Heart left ventricle (tissue), 16 donors: ENCODE results near the gene TPRG1L. TPM values are rescaled to one million over a fixed set of nuclear protein-coding genes. Genes with fewer than 3 reads are reported as not detected.

ENCODE experiments used
- ATAC-seq, 4 donors: fragments of 200-7000 bp; cut with Tn5 transposase; one replicate each; pipeline ENCODE4 v1.9.1; 2020 to 2022; ENCODE audit warnings: moderate library complexity in 4 of 4, mild to moderate bottlenecking in 3 of 4, moderate number of reproducible peaks in 1 of 4
- DNase-seq, 5 donors: peaks; one replicate each; pipeline ENCODE4 v3.0.0-alpha.2; 2020
- H3K27ac ChIP-seq, 12 donors: fragments of 200-600 bp; sonication (generic) in 4 of 12; one replicate each; pipeline versions ENCODE4 v1.5.0 to v1.8.0; 2016 to 2022; ENCODE audit warnings: mild to moderate bottlenecking in 2 of 12
- H3K27me3 ChIP-seq, 9 donors: fragments of 200-600 bp; sonication (generic) in 2 of 9; one replicate each; pipeline versions ENCODE4 v1.5.1 to v1.8.0; 2016 to 2022; ENCODE audit warnings: mild to moderate bottlenecking in 3 of 9
- H3K36me3 ChIP-seq, 9 donors: fragments of 200-600 bp; sonication (generic) in 2 of 9; one replicate each; pipeline versions ENCODE4 v1.5.0 to v1.8.0; 2018 to 2022; ENCODE audit warnings: mild to moderate bottlenecking in 2 of 9
- H3K4me1 ChIP-seq, 12 donors: fragments of 200-600 bp; sonication (generic) in 4 of 12; one replicate each; pipeline versions ENCODE4 v1.5.0 to v1.8.0; 2016 to 2022; ENCODE audit warnings: mild to moderate bottlenecking in 3 of 12
- H3K4me3 ChIP-seq, 12 donors: fragments of 200-600 bp; sonication (generic) in 4 of 12; one replicate each; pipeline versions ENCODE4 v1.5.0 to v1.8.0; 2017 to 2022; ENCODE audit warnings: mild to moderate bottlenecking in 9 of 12, moderate library complexity in 4 of 12
- H3K9me3 ChIP-seq, 12 donors: fragments of 200-600 bp; sonication (generic) in 4 of 12; one replicate each; pipeline versions ENCODE4 v1.5.0 to v1.8.0; 2016 to 2022; ENCODE audit warnings: mild to moderate bottlenecking in 1 of 12
- CTCF ChIP-seq, 12 donors: fragments of 200-600 bp; sonication (generic) in 4 of 12; IDR thresholded peaks; one replicate each; pipeline versions ENCODE4 v1.5.0 to v1.8.0; 2018 to 2022; ENCODE audit warnings: antibody characterized with exemption in 12 of 12, mild to moderate bottlenecking in 5 of 12
- POLR2A ChIP-seq, 2 donors: fragments of 450-650 bp; IDR thresholded peaks; one replicate each; pipeline ENCODE4 v1.6.1; 2017; ENCODE audit warnings: antibody characterized with exemption in 2 of 2, mild to moderate bottlenecking in 2 of 2, moderate library complexity in 2 of 2
- WGBS, 4 donors: extraction: QIAGEN DNeasy Blood & Tissue Kit in 2 of 4; methylation state at CpG; one replicate each; pipeline versions ENCODE4 v1.1.5 to v1.1.7; 2013 to 2018; 5-methylcytosine and 5-hydroxymethylcytosine counted together
- intact Hi-C, 10 donors: fragments of 100-400 bp; cut with DNase I; formaldehyde crosslinking; loops; one replicate each; pipeline versions ENCODE4 v1.11.1 to v1.14.2; 2022
- polyA plus RNA-seq, 2 donors: library from polyadenylated mRNA; stranded (reverse); fragments of 200-250 nt; gene quantifications; one replicate each; pipeline ENCODE4 v1.2.3, GENCODE V29; 2013
- total RNA-seq, 9 donors: library from RNA; depleted of rRNA in 2 of 9; stranded (reverse); fragments of >200 nt in 2 of 9; fragmentation: NEBNext Ultra II Directional in 3 of 9; extraction: Animal tissue kit (Norgen Biotek cat#: 25700) in 3 of 9; gene quantifications; one replicate each; pipeline versions ENCODE4 v1.1.0 to v1.2.4, GENCODE V29; 2016 to 2023
- donor health status: ischemic (EF 13 %, LVEDD 7.1; RV severe dilation, severe dysfunction).
- donor health status: healthy with polysubstance abuse.
- donor health status: DM: no; HTN: yes; CAD: no.
- donor health status: DM: no; HTN: no; CAD: no.
- donor health status: ischemic (EF 25% LVEDD 6.9; RV normal size, moderate dysfunction).
- donor health status: ischemic (EF 25% LVEDD 5.7; RV mildly dilated, moderate dysfunction).
- donor health status: healthy.
- donor health status: DM: yes; HTN: yes; CAD: no.
- donor health status: ischemic (EF 35%, LVEDD 5.7; RV mildly dilated, moderate dysfunction).
- donor health status: nonischemic (EF 11% LVEDD 7.7; RV severe dilation, severe dysfunction).
- donor health status: DM: yes; HTN: yes; CAD: no.
- donor health status: PGD.
- donor health status: ischemic (EF 29% LVEDD 5.4; RV normal size, mild dysfunction).
- donor health status: nonischemic (EF 23%, LVEDD 6.1; RV moderate dilation, normal function).

TPRG1L gene
- total and polyA plus RNA-seq, 11 donors: 24.2 to 58.0 (median 48.8) TPM

GRCh38 chr1:3669421-3669821 lies 44.6 kb downstream of the TPRG1L start:
- ATAC-seq (peak in 2 of 4 donors; percentile 25 to 73), DNase-seq (peak in 4 of 5 donors; percentile 32 to 50 (median 44))
- WGBS, 4 donors: 55 to 82% (median 68%) methylated on average over 6 to 14 of the region's 14 CpGs
- intact Hi-C loops: no loop called here
- TF ChIP-seq POLR2A (IDR thresholded peaks at IDR 0.05) (peak in 1 of 2 donors; percentile 2), CTCF (IDR thresholded peaks at IDR 0.05) (no peak)
- Histone ChIP-seq H3K4me3 (peak overlapping the region in 8 of 12 donors; percentile 8 to 38 (median 28)), H3K27me3 (peaks cover 0 to 20% (median 0%) of the 10 kb centered on the region in 9 donors), H3K9me3 (no peaks in the 10 kb centered on the region), H3K4me1 (peaks cover 0 to 15% (median 7%) of the 10 kb centered on the region in 12 donors), H3K27ac (peak overlapping the region in 6 of 12 donors; percentile 1 to 70 (median 30)), H3K36me3 (no peaks in the 10 kb centered on the region)

DNA sequence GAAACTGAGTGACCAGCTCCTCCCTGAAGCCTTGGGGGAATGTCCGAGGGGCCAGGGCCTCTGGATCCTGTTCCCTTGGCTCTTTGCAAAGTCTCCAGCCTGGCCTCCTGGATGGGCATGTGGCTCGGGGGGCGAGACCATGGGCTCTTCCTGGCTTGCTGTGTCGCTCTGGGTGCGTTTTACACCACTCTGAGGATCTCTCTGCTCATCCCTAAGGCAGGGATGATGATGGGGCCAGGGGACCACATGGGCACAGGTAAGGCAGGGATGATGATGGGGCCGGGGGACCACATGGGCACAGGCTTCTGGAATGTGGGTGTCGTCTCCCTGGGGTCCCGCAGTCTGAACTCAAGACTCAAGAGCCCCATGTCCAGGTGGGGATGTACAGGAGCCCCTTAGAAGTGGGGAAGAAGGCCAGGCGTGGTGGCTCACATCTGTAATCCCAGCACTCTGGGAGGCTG lies 45.2 kb downstream of the TPRG1L start:
- intact Hi-C loops: no loop called here
- Histone ChIP-seq H3K4me1 (peaks cover 0 to 15% (median 7%) of the 10 kb centered on the region in 12 donors), H3K4me3 (no peak overlapping the region), H3K27me3 (peaks cover 0 to 22% (median 0%) of the 10 kb centered on the region in 9 donors), H3K27ac (no peak overlapping the region), H3K36me3 (no peaks in the 10 kb centered on the region), H3K9me3 (no peaks in the 10 kb centered on the region)
- WGBS, 4 donors: 84 to 93% (median 92%) methylated on average over 5 to 9 of the region's 9 CpGs
- no peak for TF ChIP-seq POLR2A (IDR thresholded peaks at IDR 0.05)
- no peak for TF ChIP-seq CTCF (IDR thresholded peaks at IDR 0.05)
- DNase-seq (peak in 3 of 5 donors; percentile 15 to 40 (median 22)), ATAC-seq (no peak)

DNA sequence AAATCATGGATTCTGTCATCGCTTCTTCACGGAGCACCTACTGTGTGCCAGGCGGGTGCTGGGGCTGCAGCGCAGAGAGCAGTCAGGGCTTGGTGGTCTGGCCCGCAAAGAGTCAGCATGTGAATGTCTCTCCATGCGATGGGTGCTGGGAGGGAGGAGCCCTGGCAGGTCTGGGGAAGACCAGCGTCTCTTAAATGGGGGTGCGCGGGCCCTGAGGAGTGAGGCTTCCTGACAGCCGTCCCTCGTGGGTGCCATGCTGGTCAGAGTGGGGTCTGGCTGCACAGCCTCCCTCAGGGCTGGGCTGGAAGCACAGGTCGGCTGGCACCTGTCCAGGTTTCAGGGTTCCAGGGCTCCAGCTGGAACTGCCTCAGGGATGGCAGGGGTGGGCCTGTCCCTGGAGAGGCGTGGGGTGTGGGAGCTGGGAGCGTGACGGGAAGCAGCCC lies 46.0 kb downstream of the TPRG1L start:
- H3K9me3 ChIP-seq: no peaks in the 10 kb centered on the region
- intact Hi-C loops: no loop called here
- H3K27me3 ChIP-seq: peaks cover 0 to 22% (median 0%) of the 10 kb centered on the region in 9 donors
- H3K4me3 ChIP-seq: no peak overlapping the region
- WGBS, 4 donors: 76 to 90% (median 87%) methylated on average over 9 to 15 of the region's 15 CpGs
- no peaks in the 10 kb centered on the region for H3K36me3 ChIP-seq
- no peak for ATAC-seq
- no peak overlapping the region for H3K27ac ChIP-seq
- TF ChIP-seq CTCF (IDR thresholded peaks at IDR 0.05) (no peak), POLR2A (IDR thresholded peaks at IDR 0.05) (no peak)
- H3K4me1 ChIP-seq: peaks cover 0 to 15% (median 7%) of the 10 kb centered on the region in 12 donors
- DNase-seq: peak in 3 of 5 donors; percentile 11 to 60 (median 32)

DNA sequence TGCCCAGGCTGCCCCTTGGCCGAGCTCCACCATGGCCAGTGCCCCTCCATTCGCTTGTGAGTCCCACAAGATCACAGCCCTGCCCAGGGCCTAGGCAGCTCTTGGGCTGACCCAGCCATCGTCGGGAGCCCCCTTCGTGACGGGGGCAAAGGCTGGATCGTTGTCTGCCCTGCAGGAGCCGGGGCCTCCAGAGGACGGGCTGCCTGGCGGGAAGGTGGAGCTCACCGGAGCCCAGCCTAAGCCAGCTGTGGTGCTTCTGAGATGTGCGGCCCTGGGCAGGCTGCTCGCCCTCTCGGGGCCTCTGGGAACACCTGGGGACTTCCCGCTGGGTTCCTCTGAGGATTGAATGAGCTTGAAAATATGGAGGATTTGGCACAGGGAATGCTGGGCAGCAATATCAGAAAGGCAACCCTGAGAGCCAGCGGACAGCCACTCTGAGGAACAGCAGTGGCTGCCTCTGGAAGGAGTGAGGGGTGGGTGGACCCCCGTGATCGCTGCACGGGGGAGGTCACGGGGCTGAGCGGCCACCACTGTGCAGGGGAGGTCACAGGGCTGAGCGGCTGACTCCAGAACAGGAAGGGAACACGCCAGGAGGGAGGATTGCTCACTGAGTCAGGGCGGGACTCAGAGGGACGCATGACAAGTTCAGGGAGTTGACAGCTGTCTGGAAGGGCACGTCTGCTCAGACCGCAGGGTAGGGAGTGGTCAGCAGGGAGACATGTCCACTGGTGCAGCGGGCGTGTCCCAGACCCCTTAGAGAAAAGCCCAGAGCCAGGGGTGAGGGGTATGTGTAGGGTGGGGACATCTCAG lies 46.8 kb downstream of the TPRG1L start:
- intact Hi-C loops: no loop called here
- H3K27me3 ChIP-seq: peaks cover 0 to 22% (median 0%) of the 10 kb centered on the region in 9 donors
- H3K27ac ChIP-seq: no peak overlapping the region
- WGBS, 4 donors: 55 to 63% (median 58%) methylated on average over 25 to 29 of the region's 29 CpGs
- TF ChIP-seq POLR2A (IDR thresholded peaks at IDR 0.05): no peak
- TF ChIP-seq CTCF (IDR thresholded peaks at IDR 0.05): no peak
- no peak overlapping the region for H3K4me3 ChIP-seq
- no peak for ATAC-seq
- H3K9me3 ChIP-seq: no peaks in the 10 kb centered on the region
- peaks cover 0 to 15% (median 7%) of the 10 kb centered on the region in 12 donors for H3K4me1 ChIP-seq
- no peaks in the 10 kb centered on the region for H3K36me3 ChIP-seq
- peak in 3 of 5 donors; percentile 20 to 54 (median 21) for DNase-seq
